Regular cardiac myocyte (primary cell): ENCODE results near the gene IGFBP3. TPM values are rescaled to one million over a fixed set of nuclear protein-coding genes. Genes with fewer than 3 reads are reported as not detected.

ENCODE experiments used
- total RNA-seq: library from RNA; depleted of rRNA; stranded (reverse); fragments of >200 nt; gene quantifications from 2 replicates; pipeline ENCODE4 v1.2.3, GENCODE V29; 2014

Gene IGFBP3, protein sequence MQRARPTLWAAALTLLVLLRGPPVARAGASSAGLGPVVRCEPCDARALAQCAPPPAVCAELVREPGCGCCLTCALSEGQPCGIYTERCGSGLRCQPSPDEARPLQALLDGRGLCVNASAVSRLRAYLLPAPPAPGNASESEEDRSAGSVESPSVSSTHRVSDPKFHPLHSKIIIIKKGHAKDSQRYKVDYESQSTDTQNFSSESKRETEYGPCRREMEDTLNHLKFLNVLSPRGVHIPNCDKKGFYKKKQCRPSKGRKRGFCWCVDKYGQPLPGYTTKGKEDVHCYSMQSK
- 63.3 and 524 TPM in 2 replicates for total RNA-seq

DNA sequence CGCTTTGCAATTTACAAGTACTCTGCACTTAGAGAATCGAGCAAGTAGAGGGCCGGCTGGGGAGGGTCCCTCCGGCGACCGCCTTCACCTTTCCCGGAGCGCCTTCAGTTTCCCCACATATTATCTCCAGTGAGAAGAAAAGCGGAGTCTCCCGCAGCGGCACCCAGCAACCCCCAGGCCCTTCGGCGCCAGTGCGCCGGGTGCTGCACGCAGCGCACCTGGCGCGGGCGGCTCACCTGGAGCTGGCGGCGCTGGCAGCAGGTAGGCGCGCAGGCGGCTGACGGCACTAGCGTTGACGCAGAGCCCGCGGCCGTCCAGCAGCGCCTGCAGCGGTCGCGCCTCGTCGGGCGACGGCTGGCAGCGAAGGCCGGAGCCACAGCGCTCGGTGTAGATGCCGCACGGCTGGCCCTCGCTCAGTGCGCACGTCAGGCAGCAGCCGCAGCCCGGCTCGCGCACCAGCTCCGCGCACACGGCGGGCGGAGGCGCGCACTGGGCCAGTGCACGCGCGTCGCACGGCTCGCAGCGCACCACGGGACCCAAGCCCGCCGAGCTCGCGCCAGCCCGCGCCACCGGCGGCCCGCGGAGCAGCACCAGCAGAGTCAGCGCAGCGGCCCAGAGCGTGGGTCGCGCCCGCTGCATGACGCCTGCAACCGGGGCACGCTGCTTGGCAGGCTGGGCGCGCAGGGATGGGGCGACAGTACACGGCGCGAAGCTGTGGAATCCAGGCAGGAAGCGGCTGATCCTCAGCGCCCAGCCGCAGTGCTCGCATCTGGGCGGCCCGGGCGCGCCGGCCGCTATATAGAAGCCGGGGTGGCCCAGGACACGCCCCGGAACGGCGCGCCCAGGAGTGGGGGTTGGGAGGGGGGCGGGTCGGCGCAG lies at the start of gene IGFBP3:
TSS of gene IGFBP3 (minus strand) at position 771 of the 879 bp plus-strand sequence. CDS start at position 639, 132 bp downstream.

DNA sequence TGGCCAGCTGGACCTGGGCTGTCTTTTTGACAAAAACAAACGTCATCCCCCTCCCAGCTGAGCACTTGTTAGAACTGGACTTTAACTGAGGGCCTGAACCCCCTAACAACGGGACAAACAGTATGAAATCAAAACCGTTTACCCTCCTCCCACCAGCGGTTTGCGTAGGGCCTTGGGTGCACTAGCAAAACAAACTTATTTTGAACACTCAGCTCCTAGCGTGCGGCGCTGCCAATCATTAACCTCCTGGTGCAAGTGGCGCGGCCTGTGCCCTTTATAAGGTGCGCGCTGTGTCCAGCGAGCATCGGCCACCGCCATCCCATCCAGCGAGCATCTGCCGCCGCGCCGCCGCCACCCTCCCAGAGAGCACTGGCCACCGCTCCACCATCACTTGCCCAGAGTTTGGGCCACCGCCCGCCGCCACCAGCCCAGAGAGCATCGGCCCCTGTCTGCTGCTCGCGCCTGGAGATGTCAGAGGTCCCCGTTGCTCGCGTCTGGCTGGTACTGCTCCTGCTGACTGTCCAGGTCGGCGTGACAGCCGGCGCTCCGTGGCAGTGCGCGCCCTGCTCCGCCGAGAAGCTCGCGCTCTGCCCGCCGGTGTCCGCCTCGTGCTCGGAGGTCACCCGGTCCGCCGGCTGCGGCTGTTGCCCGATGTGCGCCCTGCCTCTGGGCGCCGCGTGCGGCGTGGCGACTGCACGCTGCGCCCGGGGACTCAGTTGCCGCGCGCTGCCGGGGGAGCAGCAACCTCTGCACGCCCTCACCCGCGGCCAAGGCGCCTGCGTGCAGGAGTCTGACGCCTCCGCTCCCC lies 32.7 kb downstream of the IGFBP3 start, which contains the start of gene IGFBP1:
TSS of gene IGFBP1 (plus strand) at position 304 of the 808 bp plus-strand sequence. CDS start at position 469, 165 bp downstream.

DNA sequence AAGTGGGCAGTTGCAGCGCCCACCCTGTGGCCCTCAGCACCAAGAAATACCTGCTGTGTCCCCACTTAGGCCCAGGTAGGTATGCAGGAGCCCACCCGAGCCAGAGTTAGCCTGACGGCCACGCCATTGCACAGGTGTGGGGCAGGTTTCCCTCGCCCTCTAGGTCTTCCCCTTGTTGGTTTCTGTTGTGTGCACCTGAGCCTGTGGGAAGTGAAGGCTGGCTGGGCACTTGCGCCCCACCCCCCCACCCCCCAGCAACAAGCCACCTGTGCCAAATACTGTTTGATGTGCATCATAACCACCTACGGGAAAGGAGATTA lies 48.1 kb downstream of the IGFBP3 start, which contains the start of gene CCDC201:
TSS of gene CCDC201 (minus strand) at position 48 of the 320 bp plus-strand sequence. CDS start 75 bp downstream, outside the sequence.

Other genes starting within 250 kb of the IGFBP3 start
- gene CCDC201, start 48.2 kb downstream of the IGFBP3 start, total RNA-seq: not detected in 2 replicates
- gene IGFBP1, start 32.8 kb downstream of the IGFBP3 start, total RNA-seq: 1.2 and 1.7 TPM in 2 replicates